Rectal smooth muscle tissue (tissue), 1 donor: ENCODE data around the gene WWOX.

ENCODE experiments used
- H3K27ac ChIP-seq: one replicate; pipeline ENCODE4 v1.7.0; 2013; ENCODE audit warnings: low read depth, low read length, inconsistent platforms
- H3K27me3 ChIP-seq: one replicate; pipeline ENCODE4 v1.7.0; 2013; ENCODE audit warnings: low read length; ENCODE audit not compliant: control insufficient read depth, insufficient read depth
- H3K36me3 ChIP-seq: one replicate; pipeline ENCODE4 v1.7.0; 2013; ENCODE audit warnings: low read length; ENCODE audit not compliant: control insufficient read depth, insufficient read depth
- H3K4me1 ChIP-seq: one replicate; pipeline ENCODE4 v1.7.0; 2013; ENCODE audit warnings: low read length; ENCODE audit not compliant: control insufficient read depth, insufficient read depth
- H3K4me3 ChIP-seq: one replicate; pipeline ENCODE4 v1.7.0; 2013; ENCODE audit warnings: low read length
- H3K9ac ChIP-seq: one replicate; pipeline ENCODE4 v1.7.0; 2013; ENCODE audit warnings: low read length

Gene WWOX

GRCh38 chr16:78932355-78932943, 833.0 kb downstream of the WWOX start:
- no peaks in the 10 kb centered on the region for H3K36me3 ChIP-seq
- no peaks in the 10 kb centered on the region for H3K4me1 ChIP-seq
- H3K9ac ChIP-seq, result no peak overlapping the region
- H3K4me3 ChIP-seq, result no peak overlapping the region
- no peak overlapping the region for H3K27ac ChIP-seq
- no peaks in the 10 kb centered on the region for H3K27me3 ChIP-seq

GRCh38 chr16:78936060-78936459, 836.6 kb downstream of the WWOX start:
- no peak overlapping the region for H3K27ac ChIP-seq
- H3K4me3 ChIP-seq, result no peak overlapping the region
- H3K4me1 ChIP-seq, result no peaks in the 10 kb centered on the region
- H3K27me3 ChIP-seq, result no peaks in the 10 kb centered on the region
- no peaks in the 10 kb centered on the region for H3K36me3 ChIP-seq
- H3K9ac ChIP-seq, result no peak overlapping the region

GRCh38 chr16:78939597-78939996, 840.1 kb downstream of the WWOX start:
- no peaks in the 10 kb centered on the region for H3K4me1 ChIP-seq
- no peak overlapping the region for H3K27ac ChIP-seq
- no peak overlapping the region for H3K4me3 ChIP-seq
- no peaks in the 10 kb centered on the region for H3K36me3 ChIP-seq
- no peak overlapping the region for H3K9ac ChIP-seq
- no peaks in the 10 kb centered on the region for H3K27me3 ChIP-seq

GRCh38 chr16:78942625-78943245, 843.3 kb downstream of the WWOX start:
- H3K4me3 ChIP-seq, result no peak overlapping the region
- no peak overlapping the region for H3K27ac ChIP-seq
- no peaks in the 10 kb centered on the region for H3K4me1 ChIP-seq
- no peaks in the 10 kb centered on the region for H3K27me3 ChIP-seq
- H3K9ac ChIP-seq, result no peak overlapping the region
- no peaks in the 10 kb centered on the region for H3K36me3 ChIP-seq

- Histone ChIP-seq H3K4me3 (no peak overlapping the region), H3K9ac (no peak overlapping the region), H3K27me3 (no peaks in the 10 kb centered on the region), H3K27ac (no peak overlapping the region), H3K36me3 (no peaks in the 10 kb centered on the region), H3K4me1 (no peaks in the 10 kb centered on the region)
These were observed 845.9 kb downstream of the WWOX start for GRCh38 chr16:78945336-78945735.

GRCh38 chr16:78946556-78946955, 847.1 kb downstream of the WWOX start:
- H3K9ac ChIP-seq, result no peak overlapping the region
- H3K27me3 ChIP-seq, result no peaks in the 10 kb centered on the region
- no peaks in the 10 kb centered on the region for H3K4me1 ChIP-seq
- no peak overlapping the region for H3K4me3 ChIP-seq
- no peak overlapping the region for H3K27ac ChIP-seq
- H3K36me3 ChIP-seq, result no peaks in the 10 kb centered on the region

- Histone ChIP-seq H3K27me3 (no peaks in the 10 kb centered on the region), H3K36me3 (no peaks in the 10 kb centered on the region), H3K9ac (no peak overlapping the region), H3K4me3 (no peak overlapping the region), H3K27ac (no peak overlapping the region), H3K4me1 (no peaks in the 10 kb centered on the region)
These were observed 851.3 kb downstream of the WWOX start for GRCh38 chr16:78950768-78951167.

GRCh38 chr16:78952630-78953029, 853.2 kb downstream of the WWOX start:
- Histone ChIP-seq H3K27ac (no peak overlapping the region), H3K9ac (no peak overlapping the region), H3K4me3 (no peak overlapping the region), H3K36me3 (no peaks in the 10 kb centered on the region), H3K4me1 (no peaks in the 10 kb centered on the region), H3K27me3 (no peaks in the 10 kb centered on the region)

GRCh38 chr16:78953526-78953925, 854.1 kb downstream of the WWOX start:
- H3K36me3 ChIP-seq, result no peaks in the 10 kb centered on the region
- no peak overlapping the region for H3K9ac ChIP-seq
- no peak overlapping the region for H3K27ac ChIP-seq
- H3K27me3 ChIP-seq, result no peaks in the 10 kb centered on the region
- H3K4me3 ChIP-seq, result no peak overlapping the region
- no peaks in the 10 kb centered on the region for H3K4me1 ChIP-seq

- no peaks in the 10 kb centered on the region for H3K36me3 ChIP-seq
- H3K4me1 ChIP-seq, result no peaks in the 10 kb centered on the region
- no peak overlapping the region for H3K27ac ChIP-seq
- H3K4me3 ChIP-seq, result no peak overlapping the region
- H3K9ac ChIP-seq, result no peak overlapping the region
- no peaks in the 10 kb centered on the region for H3K27me3 ChIP-seq
These were observed 855.8 kb downstream of the WWOX start for GRCh38 chr16:78955206-78955605.

- Histone ChIP-seq H3K9ac (no peak overlapping the region), H3K27me3 (no peaks in the 10 kb centered on the region), H3K4me3 (no peak overlapping the region), H3K4me1 (no peaks in the 10 kb centered on the region), H3K27ac (no peak overlapping the region), H3K36me3 (no peaks in the 10 kb centered on the region)
These were observed 857.4 kb downstream of the WWOX start for GRCh38 chr16:78956859-78957258.

- H3K27ac ChIP-seq, result no peak overlapping the region
- no peak overlapping the region for H3K9ac ChIP-seq
- no peaks in the 10 kb centered on the region for H3K27me3 ChIP-seq
- H3K36me3 ChIP-seq, result no peaks in the 10 kb centered on the region
- no peak overlapping the region for H3K4me3 ChIP-seq
- no peaks in the 10 kb centered on the region for H3K4me1 ChIP-seq
These were observed 858.1 kb downstream of the WWOX start for GRCh38 chr16:78957317-78958100.

- H3K4me3 ChIP-seq, result no peak overlapping the region
- H3K27me3 ChIP-seq, result no peaks in the 10 kb centered on the region
- H3K4me1 ChIP-seq, result no peaks in the 10 kb centered on the region
These were observed 862.0 kb downstream of the WWOX start for GRCh38 chr16:78961464-78961863.

More at GRCh38 chr16:78961464-78961863, 862.0 kb downstream of the WWOX start:
- Histone ChIP-seq H3K27ac (no peak overlapping the region), H3K36me3 (no peaks in the 10 kb centered on the region), H3K9ac (no peak overlapping the region)
